Suppressor macrophage treated with lipopolysaccharide for 1 hour (primary cell): ENCODE data around the gene RANBP3.
"Not testable (repeated sequence)": the region's sequence is repeated elsewhere in the genome, so short reads cannot be mapped to it uniquely, and the experiment has no call there.

Experiments used
- DNase-seq, 3 donors: peaks; one replicate each; pipeline ENCODE4 v3.0.0-alpha.2; 2020 to 2022

Gene RANBP3

GRCh38 chr19:6006896-6007295 is 29.0 kb upstream of the RANBP3 start:
- no peak for DNase-seq

DNA sequence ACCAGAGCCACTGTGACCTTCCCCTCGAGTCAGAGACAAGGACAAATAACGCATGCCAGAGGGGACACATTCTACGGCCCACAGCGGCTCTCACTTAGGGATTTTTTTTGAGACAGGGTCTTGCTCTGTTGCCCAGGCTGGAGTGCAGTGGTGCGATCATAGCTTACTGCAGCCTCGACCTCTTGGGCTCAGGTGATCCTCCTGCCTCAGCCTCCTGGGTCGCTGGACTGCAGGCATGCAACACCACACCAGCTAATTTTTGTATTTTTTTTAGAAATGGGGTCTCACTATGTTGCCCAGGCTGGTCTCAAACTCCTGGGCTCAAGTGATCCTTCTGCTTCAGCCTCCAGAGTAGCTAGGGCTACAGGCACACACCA is 28.1 kb upstream of the RANBP3 start:
- DNase-seq = not testable (repeated sequence)

DNA sequence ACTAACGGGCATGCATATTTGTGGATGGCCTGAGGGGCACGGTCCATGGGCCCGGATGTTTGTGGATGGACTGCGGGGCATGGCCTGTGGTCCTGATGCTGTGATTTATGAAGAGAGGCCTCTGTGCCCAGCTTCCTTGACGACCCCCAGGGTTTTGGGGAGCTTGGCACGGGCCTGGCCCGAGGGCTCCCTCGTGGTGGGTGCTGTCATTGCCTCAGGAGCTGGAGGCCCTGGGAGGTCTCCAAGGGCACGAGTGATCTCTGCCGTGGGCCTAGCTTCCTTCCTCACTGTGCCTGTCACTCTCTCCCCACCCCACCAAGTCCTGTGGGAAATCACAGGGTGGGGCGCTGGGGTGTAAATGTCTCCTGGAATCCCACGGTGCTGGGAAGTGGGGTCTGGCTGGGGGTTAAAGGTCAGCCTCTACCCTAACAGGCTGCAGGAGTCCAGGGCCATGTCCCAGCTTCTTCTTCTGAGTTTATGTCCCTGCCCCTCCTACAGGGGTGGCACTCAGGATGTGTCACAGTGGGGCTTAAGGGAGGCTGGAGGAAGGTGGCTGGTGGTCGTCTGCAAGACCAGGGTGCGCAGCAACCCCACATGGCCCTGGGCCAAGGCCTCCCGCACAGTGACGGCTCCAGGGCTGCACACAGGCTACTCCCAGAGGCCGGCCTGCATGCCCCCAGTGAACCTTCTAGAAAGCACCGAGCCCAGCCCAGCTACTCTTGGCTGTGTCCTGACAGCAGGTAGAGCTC is 27.6 kb upstream of the RANBP3 start:
- DNase-seq = no peak

DNA sequence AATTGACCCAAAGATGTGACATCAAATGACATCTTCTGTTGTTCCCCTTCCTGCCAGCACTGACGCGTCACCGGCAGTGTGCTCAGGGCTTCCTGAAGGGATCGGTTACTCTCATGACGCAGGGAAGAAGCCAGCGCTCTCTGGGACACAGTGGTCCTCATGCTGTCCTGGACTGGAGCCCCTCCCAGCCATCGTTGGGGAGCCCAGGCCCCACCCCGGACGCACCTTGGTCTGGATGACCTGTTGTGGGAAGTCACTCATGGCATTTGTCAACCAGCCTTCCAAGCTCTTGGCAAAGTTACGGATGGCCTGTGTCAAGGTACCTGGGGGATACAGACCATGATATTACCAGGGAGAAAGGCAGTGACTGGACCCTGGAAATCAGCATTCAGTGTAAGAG is 26.0 kb upstream of the RANBP3 start:
- DNase-seq = no peak

GRCh38 chr19:6002591-6002990 is 24.7 kb upstream of the RANBP3 start:
- DNase-seq = no peak

DNA sequence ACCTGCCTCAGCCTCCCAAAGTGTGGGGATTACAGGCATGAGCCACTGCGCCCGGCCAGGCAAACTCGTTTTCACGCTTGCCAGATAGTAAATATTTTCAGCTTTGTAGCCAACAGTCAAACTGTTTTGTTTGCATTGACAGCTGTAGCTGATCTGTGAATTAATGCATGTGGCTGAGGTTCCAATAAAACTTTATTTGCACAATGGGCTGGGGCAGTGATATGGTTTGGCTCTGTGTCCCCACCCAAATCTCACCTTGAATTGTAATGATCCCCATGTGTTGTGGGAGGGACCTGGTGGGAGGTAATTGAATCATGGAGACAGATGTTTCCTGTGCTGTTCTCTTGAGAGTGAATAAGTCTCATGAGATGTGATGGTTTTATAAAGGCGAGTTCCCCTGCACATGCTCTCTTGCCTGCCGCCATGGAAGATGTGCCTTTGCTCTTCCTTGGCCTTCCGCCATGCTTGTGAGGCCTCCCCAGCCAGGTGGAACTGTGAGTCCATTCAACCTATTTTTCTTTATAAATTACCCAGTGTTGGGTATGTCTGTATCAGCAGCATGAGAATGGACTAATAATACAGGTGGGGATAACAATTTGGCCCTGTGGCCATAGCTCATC is 22.4 kb upstream of the RANBP3 start:
- no peak for DNase-seq

DNA sequence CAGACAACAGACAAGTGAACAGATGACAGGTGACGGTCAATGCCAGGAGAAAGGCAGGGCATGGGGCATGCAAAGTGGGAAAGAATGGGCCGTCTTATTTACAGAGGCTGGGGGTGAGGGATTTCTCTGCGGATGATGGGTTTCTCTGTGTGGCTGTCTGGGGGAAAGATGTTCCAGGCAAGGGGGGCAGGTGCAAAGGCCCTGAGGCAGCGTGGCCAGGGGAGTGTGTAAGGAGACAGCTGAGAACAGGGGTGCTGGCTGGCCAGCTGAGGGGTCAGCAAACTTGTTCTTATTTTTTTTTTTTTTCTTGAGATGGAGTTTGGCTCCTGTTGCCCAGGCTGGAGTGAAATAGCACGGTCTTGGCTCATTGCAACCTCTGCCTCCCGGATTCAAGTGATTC is 21.8 kb upstream of the RANBP3 start:
- DNase-seq = no peak

DNA sequence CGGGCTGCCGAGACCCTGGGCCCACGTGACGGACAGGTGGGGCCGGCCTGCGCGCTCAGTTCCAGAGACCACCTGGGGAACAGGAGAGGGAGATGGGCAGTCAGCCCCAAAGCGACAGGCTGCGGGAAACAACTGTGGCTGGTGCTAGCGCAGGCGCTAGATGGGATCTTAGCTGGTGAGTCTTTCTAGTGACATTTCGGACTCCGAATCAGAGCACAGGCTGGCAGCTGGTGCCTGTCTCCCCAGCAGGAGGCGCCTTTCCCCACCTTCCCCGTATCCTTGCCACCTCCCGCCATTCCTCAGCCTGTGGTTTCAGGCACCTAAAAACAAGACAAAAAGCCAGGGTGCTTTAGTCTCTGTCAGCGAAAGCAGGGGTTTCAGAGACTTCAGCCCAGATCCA is 19.4 kb upstream of the RANBP3 start:
- no peak for DNase-seq

DNA sequence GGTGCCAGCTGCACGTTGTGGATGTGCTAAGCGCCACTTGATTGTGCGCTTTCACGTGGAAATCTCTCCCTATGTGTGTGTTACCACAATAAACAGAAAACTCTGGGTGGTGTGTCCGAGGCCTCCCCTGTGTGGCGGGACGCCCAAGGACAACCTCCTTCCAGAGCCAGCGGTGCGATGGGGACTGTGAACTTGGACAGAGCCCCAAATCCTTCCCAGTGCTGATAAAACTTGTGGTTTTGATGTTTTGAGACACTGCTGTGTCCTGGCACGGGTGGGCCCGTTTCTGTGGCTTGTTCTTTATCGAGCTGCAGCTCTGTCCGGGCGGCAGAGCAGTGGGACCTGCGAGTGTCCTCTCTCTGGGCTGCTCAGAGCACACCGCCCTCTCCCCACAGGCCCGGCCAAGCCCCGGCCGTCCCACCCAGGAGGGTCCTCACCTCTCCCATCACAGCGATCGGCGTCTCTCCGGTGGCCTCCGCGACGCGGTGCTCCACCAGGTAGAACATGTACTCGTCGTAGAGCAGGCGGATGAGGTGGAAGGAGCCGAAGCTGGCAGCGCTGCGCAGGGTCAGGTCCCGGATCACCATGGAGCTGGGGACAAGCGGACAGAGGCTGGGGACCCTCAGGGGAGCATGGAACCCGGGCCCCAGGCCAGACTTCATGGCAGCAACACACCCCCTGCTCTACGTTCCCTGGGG is 18.8 kb upstream of the RANBP3 start:
- DNase-seq = no peak

GRCh38 chr19:5996102-5996501 is 18.2 kb upstream of the RANBP3 start:
- no peak for DNase-seq

DNA sequence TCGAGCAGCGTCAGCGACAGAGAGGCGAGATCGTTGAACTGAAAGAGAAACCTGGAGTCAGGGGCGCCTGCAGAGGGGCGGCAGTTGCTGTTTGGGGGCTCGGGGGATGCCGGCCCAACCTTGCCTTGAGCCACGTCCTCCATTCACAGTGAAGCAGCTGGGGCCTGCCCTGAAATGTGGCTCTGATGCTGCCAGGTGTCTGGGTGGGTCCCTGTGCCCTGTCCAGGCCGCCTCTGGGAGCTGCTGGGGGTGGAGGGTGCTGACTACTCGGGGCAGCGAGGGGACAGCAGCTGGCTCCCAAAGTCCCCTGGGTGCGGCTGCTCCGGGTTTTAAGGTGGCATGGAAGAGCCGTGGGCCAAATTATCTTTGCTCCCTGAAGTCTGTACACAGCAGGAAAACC is 17.7 kb upstream of the RANBP3 start:
- DNase-seq = no peak

- DNase-seq = no peak
Observed at GRCh38 chr19:5994405-5995165, 16.6 kb upstream of the RANBP3 start.

- DNase-seq = no peak
Observed at GRCh38 chr19:5993648-5994358, 15.9 kb upstream of the RANBP3 start.

DNA sequence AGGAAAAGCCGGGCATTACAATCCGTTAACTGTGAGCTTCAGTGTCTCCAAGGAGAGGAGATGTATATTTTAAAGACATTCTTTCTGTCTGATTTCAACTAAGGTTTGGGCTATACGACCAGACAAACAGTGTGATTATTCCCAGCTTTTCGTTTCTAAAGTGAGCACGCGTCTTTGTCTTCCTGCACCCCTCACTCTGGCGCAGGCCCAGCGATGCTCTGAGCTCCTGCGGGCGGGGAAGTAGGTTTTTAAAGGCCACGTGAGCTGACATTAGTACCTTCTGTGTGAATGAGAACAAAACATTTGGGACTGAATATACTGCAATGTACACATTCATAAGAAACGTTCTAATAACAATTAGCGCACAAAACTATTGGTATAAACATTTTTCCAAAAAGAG is 15.3 kb upstream of the RANBP3 start:
- DNase-seq = no peak

DNA sequence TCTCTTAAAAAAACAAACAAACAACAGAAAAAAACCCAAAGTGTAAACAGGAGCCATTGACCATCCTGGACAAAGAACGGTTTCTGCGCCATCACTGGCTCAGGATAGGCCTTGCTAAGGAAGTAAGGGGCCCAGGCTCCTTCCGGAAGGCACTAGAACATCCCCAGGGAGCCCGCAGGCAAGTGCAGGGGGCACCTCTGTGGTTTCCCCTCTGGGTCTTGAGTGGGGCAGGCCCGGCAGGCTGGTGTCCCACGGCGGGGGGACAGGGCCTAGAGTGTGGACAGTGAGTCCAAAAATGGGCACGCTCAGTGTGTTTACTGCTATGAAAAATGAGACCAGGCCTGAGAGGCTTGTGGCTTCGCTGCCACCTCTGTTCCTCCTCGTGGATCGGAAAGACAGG is 14.8 kb upstream of the RANBP3 start:
- no peak for DNase-seq

DNA sequence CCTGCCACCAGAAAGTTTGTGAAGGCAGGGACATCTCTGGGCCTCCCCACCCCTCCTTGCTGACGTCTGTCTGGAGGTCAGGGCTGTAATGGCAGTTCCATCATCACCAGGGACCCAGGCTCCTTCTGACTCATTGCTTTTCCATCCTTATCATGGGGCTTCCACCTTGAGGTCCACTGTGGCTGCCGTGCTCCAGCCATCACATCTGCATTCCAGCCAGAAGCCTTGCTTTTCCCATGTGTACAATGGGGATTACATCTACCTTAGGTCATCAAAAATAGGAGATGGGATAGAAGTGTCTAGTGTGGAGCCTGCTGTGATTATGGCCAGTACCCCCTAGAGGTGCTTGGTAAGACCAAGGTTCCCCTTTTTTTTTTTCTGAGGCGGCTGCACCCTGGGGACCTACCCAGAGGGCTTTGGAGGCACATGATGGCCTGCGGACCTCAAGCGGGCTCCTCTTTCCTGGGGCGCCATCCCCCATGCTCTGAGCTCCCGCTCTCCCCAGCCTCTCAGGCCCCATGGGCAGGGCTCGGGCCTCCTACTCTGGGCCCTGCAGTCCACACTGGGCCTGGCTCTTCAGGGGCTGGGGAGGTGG is 13.4 kb upstream of the RANBP3 start:
- DNase-seq = no peak

GRCh38 chr19:5990289-5990797 is 12.4 kb upstream of the RANBP3 start:
- DNase-seq = peak in 1 of 3 donors; percentile 18

- DNase-seq = no peak
Observed at GRCh38 chr19:5989388-5990074, 11.6 kb upstream of the RANBP3 start.

GRCh38 chr19:5988517-5989387 is 10.8 kb upstream of the RANBP3 start:
- no peak for DNase-seq

- peak; percentile 79 to 86 (median 81) for DNase-seq
Observed at GRCh38 chr19:5987077-5987818, 9.3 kb upstream of the RANBP3 start.
